ENCODE results near the gene FARS2.

GRCh38 chr6:5455142-5455541 lies 193.8 kb downstream of the FARS2 start:
- TF ChIP-seq POLR2A (IDR thresholded peaks at IDR 0.05) (no peak), EP300 (IDR thresholded peaks at IDR 0.05; ENCODE audit: low read depth) (no peak)

Measured in transverse colon (tissue), 1 donor.